GM21360 (cell line): ENCODE results near the gene HSBP1.

Source experiments
- ATAC-seq: cut with Tn5 transposase; IDR thresholded peaks from one replicate; pipeline ENCODE4 v1.9.1; 2021; ENCODE audit warnings: mild to moderate bottlenecking, moderate library complexity; ENCODE audit not compliant: unreplicated experiment

Gene HSBP1

DNA sequence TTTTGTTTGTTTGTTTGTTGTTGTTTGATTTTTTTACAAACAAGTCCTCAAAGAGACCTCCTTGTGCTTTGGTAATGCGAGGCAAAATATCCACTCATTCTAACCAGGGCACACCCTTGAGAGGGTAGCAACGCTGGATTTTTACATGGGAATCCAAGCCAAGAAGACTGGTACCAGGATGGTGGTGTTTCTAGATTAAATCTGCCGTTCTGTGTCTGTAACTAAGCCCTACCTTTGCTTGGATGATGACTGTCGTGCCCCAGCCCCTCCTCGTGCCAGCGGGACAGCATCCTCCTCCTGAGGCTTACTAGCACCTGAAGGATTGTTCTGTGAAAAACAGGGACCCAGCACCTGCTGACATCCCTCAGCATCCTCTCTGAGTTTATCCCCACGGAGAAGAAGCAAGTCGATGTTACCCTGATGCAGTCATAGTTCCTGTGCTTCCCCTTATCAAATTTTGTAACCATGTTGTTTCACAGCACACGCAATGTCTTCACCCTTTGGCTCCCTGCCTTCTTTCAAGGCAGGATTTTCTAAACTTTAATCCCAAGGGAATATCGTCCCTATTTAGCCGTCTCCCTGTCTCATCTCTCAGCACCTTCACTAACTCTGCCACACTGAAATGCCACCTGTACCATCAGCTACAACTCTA, 5.1 kb upstream of the HSBP1 start:
- no peak for ATAC-seq

DNA sequence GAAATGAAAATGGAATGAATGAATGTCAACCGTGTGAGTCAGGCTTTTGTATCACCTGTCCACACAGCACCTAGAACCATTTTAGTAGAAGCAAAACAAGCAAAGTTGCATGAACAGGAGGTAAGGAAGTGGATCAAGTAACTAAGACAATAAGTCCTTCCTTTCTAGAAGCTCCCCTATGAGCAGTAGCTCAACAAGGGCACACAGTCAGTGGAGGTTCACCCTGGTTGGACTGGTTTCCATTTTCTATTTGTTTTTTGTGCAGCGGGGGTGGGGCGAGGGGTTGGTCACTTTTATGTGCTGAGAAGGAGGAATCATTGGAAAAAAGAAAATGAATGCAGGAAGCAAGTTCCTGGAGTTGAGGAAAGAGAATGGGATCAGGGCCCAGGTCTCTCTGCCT, 4.0 kb upstream of the HSBP1 start:
- no peak for ATAC-seq

DNA sequence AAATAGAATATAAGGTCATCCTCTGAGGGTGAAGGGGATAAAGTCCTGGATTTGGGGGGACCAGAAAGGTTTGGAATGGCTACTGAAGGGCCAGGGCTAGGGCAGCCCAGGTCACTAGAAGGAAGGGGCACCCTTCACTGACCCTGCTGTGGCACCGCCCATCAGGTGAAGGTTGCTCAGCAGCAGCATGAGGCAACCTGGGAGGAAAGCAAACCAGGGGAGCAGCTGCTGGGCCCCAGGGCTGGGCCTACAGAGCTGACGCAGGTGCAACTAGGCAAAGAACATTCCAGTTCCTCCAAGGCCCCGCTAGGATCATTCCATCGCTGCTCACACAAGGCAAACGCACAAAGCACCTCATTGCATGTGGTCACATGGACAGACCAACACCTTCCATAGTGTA, 3.4 kb upstream of the HSBP1 start:
- no peak for ATAC-seq

DNA sequence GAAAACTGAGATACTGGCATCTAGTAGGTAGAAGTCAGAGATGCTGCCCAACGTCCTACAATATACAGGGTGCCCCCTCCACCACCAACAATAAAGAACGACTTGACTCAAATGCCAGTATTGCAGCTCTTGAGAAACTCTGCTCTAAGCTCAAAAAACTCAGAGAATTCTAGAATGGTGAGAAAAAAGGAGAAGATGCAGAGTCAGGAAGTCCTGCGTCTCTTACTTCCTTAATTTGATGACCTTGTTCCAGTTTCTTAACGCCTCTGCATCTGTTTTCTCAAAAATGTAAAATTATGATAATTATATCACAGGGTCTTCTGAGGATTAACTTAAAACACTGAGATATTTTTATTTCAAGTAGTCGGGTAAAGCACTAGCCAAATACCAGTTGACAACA, 1.7 kb upstream of the HSBP1 start:
- ATAC-seq: no peak

DNA sequence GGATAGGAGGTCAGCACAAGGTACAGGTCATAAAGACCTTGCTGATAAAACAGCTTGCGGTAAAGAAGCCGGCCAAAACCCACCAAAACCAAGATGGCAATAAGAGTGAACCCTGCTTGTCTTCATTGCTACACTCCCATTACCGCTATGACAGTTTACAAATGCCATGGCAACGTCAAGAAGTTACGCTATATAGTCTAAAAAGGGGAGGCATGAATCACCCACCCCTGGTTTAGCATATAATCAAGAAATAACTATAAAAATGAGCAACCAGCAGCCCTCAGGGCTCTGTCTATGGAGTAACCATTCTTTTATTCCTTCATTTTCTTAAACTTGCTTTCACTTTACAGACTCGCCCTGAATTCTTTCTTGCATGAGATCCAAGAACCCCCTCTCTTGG, 1.0 kb upstream of the HSBP1 start:
- no peak for ATAC-seq

DNA sequence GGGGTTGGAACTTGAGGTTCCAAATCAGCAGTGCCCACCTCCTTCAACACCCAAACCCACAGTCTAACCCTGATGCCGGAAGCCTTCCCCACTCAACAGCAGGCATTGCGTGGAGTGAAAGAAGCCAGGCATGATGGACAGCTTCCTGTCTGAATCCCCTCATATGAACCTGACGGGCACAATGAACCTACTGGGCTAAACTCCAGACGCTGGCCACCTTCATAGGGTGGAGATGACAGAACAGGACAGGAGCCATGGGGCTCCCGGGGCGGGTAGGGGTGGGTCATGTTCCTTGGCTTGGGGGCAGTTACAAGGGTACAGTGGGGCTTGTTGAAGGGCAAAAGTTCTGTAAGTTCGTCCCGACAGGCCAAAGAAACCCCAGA, 460 bp upstream of the HSBP1 start:
- ATAC-seq: peak; percentile 4

DNA sequence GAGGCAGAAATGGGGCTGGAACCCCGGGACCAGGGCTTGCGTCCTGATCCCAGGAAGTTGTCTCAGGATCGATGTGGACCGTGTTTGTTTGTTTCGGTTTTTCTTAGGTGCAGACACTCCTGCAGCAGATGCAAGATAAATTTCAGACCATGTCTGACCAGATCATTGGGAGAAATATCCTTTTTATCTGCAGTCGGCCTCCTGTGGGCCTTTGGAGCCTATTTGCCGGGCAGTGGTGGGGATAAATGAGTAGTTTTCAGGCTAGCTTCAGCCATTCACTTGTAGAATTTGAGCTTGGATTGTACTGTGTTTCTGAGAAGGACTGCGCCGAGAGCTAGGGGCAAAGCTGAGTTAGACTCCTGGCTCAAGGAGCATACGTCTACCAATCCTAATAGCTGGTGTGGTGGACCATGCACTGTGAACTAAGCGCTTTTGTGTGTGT, 816 bp downstream of the HSBP1 start:
- no peak for ATAC-seq

DNA sequence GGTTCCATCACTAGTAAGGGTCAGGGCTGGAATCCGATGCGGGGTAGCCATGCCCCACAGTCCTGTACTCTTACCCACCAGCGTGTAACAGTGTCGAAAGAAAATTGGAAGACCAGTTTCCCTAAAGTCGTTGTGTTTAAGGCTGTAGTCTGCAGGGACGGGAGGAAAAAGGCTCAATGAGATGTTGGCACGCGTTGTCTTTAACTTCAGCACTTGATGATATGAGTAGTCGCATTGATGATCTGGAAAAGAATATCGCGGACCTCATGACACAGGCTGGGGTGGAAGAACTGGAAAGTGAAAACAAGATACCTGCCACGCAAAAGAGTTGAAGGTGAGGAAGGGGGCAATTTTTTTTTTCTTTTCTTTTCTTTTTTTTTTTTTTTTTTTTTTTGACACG, 1.3 kb downstream of the HSBP1 start:
- ATAC-seq: no peak

DNA sequence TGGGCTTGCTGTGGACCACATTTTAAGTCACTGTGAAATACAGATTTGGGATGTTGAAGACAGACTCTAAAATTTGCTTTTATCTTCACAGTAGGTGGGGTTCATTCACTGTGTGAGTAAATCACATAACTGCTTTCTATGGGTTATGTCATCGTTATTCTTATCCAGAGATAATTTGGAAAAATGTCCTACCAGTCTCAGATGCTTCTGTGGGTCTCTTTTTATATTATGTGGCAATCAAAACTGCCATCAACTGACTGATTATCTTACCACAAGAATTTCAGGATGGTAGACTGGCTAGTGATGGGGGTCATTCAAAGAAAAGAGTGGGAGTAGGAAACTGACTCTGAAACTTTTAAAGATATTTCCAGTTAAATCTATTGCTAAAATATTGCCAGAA, 3.1 kb downstream of the HSBP1 start:
- ATAC-seq: no peak

DNA sequence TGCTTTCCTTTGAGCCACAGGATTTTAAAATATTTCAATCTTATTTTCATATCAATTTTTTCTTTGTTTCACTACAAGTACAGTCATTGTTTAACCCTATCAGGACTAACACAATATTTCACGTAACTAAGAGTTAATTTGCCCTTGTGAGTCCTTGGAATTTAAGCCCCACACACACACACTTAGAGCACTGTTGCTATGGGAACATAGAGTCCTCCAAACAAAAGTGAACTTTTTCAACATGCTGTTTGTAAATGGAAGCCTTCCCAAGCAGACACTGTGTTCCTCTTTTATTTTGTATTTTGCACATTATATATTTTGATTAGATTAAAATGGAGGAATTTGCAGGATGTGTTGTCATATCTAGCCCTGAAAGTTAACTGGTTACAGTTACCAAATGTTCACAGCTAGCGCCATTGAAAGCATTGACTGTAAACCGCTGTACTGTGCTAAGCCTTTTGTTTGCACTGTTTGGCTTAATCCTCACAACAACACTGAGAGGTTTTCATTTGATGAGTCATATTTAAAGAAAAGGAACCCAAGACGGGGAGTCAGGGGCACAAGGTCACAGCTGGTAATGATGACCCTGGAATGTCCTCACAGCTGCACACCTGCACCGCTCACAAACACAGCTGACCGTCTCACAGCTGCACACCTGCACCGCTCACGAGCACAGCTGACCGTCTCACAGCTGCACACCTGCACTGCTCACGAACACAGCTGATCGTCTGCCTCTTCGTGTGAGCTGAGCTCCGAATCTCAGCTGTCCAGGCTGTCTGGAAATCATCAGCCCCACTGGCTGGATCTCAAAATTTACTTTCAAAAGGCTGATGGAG, 6.3 kb downstream of the HSBP1 start:
- no peak for ATAC-seq

DNA sequence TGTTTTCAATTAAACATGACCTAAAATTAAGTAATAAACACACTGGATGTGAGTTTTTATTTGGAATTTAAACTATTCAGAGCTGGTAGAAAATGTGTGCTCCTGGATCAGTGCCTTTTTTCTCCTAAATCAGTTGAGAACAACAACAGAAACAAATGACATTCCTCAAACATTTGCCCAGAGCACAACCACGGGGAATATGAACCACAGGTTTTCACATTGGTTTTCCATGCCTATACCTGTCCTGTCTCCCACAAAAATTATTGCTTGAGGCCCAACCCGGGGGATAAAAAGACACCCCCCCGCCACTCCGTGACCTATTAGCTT, 6.8 kb downstream of the HSBP1 start:
- ATAC-seq: no peak

DNA sequence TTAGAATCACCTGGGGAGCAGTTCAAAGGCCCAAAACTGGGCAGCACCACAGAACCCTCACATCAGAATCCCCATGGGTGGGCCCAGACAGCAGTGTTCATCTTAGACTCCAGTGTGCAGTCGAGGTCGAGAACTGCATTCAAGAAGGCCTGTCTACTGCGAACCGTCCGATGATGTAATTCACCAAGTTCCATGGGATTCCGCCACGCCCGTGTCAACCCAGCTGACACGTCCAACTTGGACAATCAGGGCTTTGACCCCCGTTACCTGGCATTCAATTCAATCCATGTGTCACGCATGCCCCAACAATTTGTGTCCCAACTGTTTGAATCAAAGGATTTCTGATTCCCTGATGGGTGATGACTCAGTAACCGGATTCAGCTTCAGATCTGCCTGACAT, 9.2 kb downstream of the HSBP1 start:
- no peak for ATAC-seq

DNA sequence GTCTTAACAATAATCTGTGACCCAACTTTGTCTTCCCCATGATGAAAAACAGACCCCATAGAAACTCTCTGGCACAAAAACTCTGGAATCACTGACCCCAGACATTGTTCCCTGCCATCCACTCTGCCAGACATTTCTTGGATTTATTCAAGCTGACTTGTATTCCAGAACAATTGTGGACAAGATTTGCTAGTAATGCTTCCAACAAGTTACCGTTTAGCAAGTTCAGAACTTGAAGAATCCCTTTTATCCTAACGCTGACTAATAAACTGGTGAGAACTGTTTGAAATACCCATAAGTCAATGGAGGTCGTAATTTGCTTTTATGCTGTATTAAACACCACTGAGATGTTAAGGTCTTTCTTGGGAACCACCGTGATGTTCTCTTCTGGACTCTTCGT, 10.5 kb downstream of the HSBP1 start:
- ATAC-seq: no peak

DNA sequence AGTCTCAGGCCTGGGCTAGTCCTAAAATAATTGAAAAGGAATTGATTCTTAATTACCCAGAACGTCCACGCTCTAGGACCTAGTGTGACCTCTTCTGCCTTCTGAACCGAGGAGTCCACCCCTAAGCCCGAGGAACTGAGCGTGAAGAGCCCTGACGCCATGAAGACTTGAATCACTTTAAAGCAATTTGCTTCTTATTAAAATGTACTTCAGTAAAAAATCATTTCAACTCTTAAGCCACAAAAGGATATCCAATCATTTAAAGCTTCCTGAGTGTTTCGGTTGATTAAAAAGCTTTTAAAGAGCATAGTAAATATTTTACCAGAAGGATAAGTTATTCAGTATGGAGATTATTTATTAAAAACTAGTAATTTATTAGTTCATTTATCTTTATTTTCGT, 11.6 kb downstream of the HSBP1 start:
- no peak for ATAC-seq

DNA sequence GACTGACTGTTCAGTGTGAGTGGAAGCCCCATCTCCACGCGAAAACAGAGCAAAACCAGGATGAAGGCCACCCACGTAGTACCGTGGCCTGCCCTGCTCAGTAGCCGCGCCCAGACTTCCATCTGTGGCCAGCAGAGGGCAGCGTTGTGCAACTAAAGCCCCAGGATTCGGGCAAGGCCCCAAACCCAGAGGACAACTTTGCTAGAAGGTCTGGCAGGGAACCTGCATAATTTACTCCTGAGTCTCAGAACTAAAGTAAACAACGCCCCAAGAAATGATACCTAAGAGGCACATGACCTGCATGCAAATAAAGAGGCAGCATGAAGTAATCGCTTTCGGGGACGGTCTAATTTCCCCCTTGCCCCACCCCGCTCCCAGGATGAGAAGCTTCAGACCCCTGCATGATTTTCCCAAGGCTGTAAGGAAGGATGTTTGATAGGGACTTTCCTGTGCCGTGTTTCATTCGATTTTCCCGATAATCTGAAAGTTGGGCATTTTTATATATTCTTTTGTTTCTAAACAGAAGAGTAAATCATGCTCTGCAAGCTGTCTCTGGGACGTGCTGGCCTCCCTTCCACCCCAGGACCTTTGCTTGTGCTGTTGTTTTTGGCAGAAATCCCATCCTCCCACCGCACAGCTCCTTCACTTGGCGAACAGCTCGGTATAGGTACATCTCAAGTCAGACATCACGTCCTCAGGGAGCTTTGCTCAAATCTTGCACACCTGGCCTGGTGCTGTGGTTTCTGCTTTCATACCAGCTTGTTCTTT, 18.6 kb downstream of the HSBP1 start:
- peak; percentile 77 for ATAC-seq

DNA sequence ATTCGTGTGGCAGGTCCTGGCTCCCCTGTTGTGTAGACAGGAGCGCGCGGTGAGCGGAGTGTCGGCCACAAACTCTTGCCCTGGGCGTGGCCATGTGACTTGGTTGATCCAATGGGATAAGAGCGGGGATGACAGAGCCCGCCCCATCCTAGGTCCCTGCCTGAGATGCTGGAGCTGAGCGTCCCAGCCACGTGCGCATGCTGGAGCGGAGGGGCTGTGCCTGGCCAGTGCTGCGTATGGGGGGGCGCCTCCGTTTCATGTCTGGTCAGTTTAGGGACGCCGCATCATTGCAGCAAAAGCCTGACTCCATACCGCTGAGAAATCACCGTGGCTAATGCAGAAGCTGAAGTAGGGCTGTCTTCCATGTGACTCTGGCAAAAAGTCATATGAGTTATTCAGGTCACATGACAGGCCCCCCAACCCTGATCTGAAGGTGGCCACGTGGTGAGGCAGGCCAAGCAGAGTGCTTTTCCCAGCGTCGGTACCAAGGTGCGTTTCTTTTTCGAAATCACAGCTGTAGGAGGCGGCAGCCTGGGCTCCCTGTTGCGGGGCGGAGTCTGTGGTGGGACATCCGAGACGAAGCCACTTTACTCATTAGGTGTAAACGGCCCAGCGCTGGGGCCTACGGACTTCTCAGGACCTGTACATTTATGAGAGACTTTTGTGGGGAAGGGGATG, 22.5 kb downstream of the HSBP1 start:
- ATAC-seq: no peak

DNA sequence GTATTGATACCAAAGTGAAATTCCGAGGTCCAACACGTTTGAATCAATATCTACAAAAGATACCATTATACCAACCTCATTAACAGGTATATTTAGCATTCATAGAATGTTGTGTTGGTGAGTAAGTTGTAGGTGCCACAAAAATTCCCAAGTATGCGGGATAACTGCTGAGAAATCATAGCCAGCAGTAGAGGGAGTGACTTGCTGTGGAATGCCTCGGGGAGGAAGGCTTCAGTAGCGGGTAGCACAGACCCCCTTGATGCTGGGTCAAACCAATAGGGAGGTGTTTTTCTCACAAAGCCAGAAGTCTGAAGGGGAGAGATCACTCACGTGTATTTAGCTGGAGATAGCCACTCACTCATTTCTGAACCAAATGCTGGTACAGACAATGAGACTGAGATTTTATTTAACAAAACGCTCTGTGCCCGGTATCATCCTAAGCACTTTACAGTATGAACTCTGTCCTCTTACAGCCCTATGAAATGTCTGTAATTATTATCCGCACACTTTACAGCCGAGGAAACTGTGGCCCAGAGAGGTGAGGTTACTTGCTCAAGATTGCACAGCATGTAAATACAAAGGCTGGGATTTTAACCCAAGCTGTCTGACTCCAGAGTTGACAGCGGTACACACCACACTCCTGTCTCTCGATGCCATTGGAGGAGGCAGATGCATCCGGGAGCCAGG, 23.1 kb downstream of the HSBP1 start:
- no peak for ATAC-seq

DNA sequence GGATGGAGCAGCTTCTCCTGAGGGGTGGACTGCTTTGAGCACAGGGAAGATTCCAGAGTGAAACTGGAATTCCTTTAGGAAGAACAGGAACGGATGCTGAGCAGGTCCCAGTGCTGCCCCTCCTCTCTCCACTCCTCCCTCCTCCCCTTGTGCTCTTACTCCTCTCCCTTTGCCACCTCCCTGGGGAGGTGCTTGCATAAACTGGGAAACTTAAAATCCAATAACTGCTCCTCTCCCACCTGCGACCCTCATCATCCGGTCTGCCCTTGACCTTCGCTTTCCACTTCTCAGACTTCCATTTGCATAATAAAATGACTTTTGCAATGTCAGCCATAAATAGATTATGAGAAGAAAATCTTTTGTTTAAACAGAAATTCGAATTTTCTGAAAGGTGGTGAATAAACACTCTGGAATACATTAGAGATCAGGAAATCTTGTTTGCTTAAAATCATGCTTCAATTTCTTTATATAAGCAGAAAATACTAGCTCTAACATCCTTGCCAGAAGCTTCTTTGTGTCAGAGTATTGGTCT, 23.7 kb downstream of the HSBP1 start:
- no peak for ATAC-seq

DNA sequence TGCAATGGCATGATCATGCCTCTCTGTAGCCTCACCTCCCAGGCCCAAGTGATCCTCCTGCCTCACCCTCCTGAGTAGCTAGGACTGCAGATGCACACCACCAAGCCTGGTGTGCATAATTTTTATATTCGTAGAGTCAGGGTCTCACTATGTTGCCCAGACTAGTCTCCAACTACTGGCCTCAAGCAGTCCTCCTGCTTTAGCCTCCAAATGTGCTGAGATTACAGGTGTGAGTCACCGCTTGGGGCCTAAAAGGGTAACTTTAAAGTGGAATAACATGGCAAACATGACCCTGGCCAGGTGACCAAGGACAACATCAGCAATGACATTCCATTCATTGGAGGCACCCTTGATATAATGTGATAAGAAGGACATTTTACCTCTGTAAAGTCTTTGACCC, 26.1 kb downstream of the HSBP1 start:
- no peak for ATAC-seq
